Ovary (tissue), 3 donors: ENCODE data around the gene CLTC.
"Not testable (repeated sequence)": the region's sequence is repeated elsewhere in the genome, so short reads cannot be mapped to it uniquely, and the experiment has no call there.

Experiments used
- EP300 ChIP-seq: sonication (generic); formaldehyde crosslinking; IDR thresholded peaks from one replicate; pipeline ENCODE4 v1.6.1; 2017; ENCODE audit warnings: antibody characterized with exemption
- POLR2A ChIP-seq: fragments of 450-650 bp; IDR thresholded peaks from one replicate; pipeline ENCODE4 v1.6.1; 2017; ENCODE audit warnings: antibody characterized with exemption, mild to moderate bottlenecking, moderate library complexity
- TF ChIP-seq, protein P1 (sequence below), 3 donors: fragments of 450-650 bp in 2 of 3; fragments of 200-600 bp in 1 of 3; IDR thresholded peaks; one replicate each; pipeline versions ENCODE4 v1.5.1 to v1.8.0; 2016 to 2022; ENCODE audit warnings: antibody characterized with exemption in 3 of 3, mild to moderate bottlenecking in 1 of 3
- donor health status: DM: no; HTN: no; CAD: no.

DNA sequence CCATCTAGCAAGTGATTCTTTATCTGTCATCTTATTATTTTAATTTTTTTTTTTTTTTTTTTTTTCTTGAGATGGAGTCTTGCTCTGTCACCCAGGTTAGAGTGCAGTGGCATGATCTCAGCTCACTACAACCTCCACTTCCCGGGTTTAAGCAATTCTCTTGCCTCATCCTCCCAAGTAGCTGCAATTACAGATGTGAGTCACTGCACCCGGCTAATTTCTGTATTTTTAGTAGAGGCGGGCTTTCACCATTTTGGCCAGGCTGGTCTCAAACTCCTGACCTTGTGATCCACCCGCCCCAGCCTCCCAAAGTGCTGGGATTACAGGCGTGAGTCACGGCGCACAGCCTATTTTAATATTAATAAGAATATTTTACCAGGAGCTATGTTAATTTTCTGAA lies 36.9 kb downstream of the CLTC start:
- not testable (repeated sequence) for TF ChIP-seq POLR2A, EP300
- TF ChIP-seq, protein P1, sequence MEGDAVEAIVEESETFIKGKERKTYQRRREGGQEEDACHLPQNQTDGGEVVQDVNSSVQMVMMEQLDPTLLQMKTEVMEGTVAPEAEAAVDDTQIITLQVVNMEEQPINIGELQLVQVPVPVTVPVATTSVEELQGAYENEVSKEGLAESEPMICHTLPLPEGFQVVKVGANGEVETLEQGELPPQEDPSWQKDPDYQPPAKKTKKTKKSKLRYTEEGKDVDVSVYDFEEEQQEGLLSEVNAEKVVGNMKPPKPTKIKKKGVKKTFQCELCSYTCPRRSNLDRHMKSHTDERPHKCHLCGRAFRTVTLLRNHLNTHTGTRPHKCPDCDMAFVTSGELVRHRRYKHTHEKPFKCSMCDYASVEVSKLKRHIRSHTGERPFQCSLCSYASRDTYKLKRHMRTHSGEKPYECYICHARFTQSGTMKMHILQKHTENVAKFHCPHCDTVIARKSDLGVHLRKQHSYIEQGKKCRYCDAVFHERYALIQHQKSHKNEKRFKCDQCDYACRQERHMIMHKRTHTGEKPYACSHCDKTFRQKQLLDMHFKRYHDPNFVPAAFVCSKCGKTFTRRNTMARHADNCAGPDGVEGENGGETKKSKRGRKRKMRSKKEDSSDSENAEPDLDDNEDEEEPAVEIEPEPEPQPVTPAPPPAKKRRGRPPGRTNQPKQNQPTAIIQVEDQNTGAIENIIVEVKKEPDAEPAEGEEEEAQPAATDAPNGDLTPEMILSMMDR (IDR thresholded peaks at IDR 0.05) = not testable (repeated sequence)
